HG02678 (cell line): ENCODE results near the gene LRP1.

ENCODE experiments used
- ATAC-seq: cut with Tn5 transposase; IDR thresholded peaks from one replicate; pipeline ENCODE4 v1.9.1; 2021; ENCODE audit warnings: mild to moderate bottlenecking, moderate library complexity; ENCODE audit not compliant: unreplicated experiment

The LRP1 gene

GRCh38 chr12:57220770-57221168 is 92.5 kb downstream of the LRP1 start:
- no peak for ATAC-seq

DNA sequence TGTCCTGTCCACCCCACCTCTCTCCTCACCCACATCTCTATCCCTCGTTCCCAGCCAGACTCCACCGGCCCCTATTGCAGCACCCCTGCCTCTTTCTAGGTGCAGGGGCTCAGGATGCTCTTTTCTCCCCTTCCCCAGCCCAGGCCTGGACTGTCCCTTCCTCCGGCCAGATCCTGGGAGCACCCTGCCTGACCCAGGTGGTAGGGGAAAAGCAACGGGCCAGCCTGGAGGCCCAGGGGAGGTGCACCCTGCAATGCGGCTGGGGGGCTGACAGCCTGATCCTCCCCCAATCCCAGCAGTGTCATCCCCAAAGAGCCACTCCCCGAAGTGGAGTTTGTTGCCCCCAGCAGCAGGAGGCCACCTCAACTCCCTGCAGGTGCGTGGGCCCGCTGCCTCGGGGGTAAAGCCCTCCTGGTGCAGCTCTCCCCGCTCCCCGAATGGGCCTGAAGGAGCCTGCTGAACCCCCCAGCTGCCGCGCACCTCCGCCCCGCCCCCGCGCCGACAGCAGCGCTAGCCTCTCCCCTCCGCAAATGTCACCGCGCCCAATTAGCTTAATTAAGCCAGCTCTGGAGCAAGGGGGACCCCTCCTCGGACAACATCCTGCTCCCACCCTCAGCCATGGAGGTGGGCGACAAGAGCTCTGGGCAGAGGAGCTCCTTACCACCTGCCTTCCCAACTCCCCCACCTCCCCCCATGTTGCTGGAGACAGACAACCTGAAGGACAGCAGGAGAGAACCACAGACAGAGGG is 93.1 kb downstream of the LRP1 start:
- ATAC-seq, result no peak

DNA sequence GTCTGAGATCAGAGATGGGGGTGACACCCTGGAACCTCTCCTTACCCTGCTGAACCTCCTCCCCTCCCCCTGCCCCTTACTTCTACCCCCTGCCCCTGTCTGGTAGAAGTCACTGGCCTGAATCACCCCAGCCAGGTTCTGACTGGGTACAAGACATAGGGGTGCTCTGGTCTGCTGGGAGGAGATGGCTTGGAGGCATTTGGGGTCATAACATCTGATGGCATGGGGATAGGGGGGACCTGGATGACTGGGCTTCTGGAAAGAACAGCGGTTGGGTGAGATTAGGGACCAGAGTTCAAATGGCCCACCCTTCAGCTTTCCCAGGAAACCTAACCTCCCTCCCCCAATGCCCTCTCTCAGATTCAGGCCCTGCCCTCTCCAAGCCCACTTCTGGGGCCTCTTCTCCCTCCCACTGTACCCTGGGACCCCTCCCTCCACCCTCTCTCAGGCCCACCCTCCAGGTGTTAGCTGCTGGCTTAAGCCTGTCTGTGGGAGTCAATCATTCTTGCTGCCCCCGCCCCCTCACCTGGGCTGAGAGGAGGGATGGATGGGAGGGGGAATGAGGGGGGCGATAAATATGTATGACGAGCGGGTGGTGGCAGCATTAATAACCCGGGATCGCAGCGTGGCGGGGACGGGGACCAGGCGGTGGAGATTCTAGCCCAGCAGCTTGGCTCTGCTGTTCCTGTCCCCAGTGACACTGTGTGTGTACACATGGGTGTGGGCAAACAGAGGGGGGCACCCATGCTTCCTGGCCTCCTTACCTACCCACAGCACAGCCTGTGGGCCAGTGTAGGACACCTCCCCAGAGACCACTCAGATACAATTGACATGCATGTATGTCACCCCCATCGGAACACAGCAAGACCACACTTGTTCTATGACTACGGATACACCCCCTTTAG is 94.3 kb downstream of the LRP1 start:
- ATAC-seq, result no peak

DNA sequence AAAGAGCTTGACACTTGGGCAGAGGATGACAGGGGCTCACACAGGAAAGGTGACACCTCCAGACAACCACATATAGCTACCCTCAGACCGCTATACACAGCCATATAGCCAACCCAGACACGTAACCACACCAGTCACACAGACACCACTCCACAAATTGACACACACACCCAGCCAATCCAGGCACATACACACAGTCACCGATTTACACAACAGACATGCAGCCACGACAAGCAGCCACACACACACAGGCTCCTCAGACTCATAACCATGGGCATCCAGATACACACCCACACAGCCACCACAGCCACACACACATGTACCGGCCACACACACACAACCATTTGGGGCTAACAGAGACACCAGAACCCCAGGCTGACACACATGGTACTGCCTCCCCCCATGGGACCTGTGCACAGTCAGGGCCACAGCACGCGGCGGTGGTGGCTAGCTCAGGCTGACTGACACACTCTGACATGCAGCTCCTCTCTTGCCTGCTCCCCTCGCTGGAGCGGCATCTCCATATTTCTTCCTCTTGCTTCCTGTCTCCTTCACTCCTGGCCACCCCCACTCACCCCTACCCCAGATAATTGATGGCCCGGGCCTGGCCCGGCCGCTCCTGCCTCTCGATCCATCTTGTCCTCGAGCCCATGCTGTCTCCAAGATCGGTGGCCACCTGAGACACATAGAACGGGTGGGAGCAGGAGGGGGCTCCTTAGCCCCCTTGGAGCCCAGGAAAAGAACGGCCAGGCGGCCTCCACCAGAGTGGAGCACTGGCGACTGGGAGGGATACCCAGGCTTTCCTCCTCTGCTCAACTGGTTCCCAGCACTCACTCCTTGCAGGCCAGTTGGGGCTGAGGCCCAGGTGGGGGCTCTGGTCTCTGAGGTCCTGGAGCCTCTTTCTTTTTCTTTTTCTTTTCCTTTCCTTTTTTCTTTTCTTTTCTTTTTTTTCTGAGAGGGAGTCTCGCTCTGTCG is 95.2 kb downstream of the LRP1 start:
- no peak for ATAC-seq

DNA sequence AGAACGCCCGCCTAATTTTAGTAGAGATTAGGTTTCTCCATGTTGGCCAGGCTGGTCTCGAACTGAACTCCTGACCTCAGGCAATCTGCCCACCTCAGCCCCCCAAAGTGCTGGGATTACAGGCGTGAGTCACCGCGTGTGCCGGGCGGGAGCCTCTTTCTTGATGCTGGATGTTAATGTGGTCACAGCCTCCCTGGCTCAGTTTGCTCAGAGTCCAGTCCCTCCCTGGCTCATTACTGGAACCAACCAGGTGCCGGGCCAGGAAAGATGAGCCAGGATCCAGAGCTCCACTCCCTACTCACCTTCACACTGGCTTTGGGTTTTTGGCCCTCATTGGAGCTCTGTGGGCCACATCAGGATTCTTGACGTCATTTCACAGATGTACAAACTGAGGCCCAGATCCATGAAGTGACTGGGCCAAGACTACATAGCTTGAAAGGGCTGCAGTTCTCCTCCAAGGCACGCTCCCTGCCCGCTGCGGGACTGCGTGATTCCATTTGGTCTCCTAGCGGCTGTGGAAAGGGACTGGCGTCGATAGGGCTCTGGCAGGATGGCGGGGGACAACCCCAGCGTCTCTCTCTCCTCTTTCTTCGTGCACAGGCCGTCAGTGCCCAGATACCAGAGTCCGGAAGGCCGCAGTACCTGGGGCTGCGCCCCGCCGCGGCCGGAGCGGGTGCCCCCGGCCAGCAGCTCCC is 96.1 kb downstream of the LRP1 start:
- no peak for ATAC-seq

DNA sequence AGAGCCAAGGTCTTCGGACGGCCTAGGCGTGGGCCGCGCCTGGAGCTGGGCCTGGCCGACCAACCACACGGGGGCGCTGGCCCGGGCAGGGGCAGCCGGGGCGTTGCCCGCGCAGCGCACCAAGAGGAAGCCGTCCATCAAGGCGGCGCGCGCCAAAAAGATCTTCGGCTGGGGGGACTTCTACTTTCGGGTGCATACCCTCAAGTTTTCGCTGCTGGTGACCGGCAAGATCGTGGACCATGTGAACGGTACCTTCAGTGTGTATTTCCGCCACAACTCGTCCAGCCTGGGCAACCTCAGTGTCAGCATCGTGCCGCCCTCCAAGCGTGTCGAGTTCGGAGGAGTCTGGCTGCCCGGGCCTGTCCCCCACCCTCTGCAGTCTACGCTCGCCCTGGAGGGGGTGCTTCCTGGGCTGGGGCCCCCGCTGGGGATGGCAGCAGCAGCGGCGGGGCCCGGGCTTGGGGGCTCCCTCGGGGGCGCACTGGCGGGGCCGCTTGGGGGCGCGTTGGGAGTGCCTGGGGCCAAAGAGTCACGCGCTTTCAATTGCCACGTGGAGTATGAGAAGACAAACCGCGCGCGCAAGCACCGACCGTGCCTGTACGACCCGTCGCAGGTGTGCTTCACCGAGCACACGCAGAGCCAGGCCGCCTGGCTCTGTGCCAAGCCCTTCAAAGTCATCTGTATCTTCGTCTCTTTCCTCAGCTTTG is 96.8 kb downstream of the LRP1 start:
- no peak for ATAC-seq

- no peak for ATAC-seq
Observed at GRCh38 chr12:57225680-57226210, 97.5 kb downstream of the LRP1 start.

- ATAC-seq, result no peak
Observed at GRCh38 chr12:57226588-57227314, 98.5 kb downstream of the LRP1 start.

GRCh38 chr12:57227315-57228115 is 99.2 kb downstream of the LRP1 start:
- no peak for ATAC-seq

GRCh38 chr12:57229046-57229633 is 100.9 kb downstream of the LRP1 start:
- peak; percentile 13 for ATAC-seq

- ATAC-seq, result peak; percentile 68
Observed at GRCh38 chr12:57229634-57230380, 101.5 kb downstream of the LRP1 start, which contains the start of gene SHMT2. Gene SHMT2 (plus strand): TSS chr12:57229711. CDS start chr12:57229779, 68 bp downstream.

- ATAC-seq, result no peak
Observed at GRCh38 chr12:57230381-57231155, 102.3 kb downstream of the LRP1 start.

DNA sequence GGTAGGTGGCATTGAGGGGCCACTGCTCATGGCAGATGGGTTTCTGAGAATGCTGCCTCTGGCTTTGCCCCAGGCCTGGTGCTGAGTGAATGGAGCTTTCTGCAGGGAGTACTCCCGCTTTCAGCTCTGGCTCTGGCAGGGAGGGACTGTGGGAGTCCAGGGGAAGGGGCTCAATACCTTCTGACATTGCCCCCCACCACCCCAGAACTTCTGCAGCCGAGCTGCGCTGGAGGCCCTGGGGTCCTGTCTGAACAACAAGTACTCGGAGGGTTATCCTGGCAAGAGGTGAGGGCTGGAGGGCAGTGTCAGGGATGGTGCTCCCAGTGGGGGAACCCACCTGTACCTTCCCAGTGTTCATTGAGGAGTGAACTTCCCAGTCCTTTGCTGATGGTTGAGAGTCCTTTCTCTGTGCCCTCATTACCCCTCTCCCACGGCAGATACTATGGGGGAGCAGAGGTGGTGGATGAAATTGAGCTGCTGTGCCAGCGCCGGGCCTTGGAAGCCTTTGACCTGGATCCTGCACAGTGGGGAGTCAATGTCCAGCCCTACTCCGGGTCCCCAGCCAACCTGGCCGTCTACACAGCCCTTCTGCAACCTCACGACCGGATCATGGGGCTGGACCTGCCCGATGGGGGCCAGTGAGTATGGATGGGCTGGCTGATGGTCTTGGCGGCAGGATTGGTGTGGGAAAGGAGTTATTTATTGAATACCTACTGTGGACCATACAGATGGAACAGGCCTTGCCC is 103.2 kb downstream of the LRP1 start:
- ATAC-seq, result no peak

- no peak for ATAC-seq
Observed at GRCh38 chr12:57232156-57232756, 104.0 kb downstream of the LRP1 start.
